ENCODE results near the gene TMEM234.

The TMEM234 gene

GRCh38 chr1:32184650-32185049 is 37.5 kb downstream of the TMEM234 start:
- TF ChIP-seq ZC3H10 (CRISPR knock-in tag; IDR thresholded peaks at IDR 0.05), result no peak
- TF ChIP-seq ZNF70 (CRISPR knock-in tag; IDR thresholded peaks at IDR 0.05), result no peak
- TF ChIP-seq ZFP30 (CRISPR knock-in tag; IDR thresholded peaks at IDR 0.05), result no peak
- no peak for ATAC-seq

- ATAC-seq, result no peak
Observed at GRCh38 chr1:32182060-32182459, 40.1 kb downstream of the TMEM234 start.

GRCh38 chr1:32181563-32181962 is 40.6 kb downstream of the TMEM234 start:
- TF ChIP-seq POU6F1 (CRISPR knock-in tag; IDR thresholded peaks at IDR 0.05; ENCODE audit: borderline replicate concordance, low read depth) (no peak), ISL1 (CRISPR knock-in tag; IDR thresholded peaks at IDR 0.05) (no peak), TCF4 (CRISPR knock-in tag; IDR thresholded peaks at IDR 0.05; ENCODE audit: borderline replicate concordance) (no peak), SNAI2 (CRISPR knock-in tag; IDR thresholded peaks at IDR 0.05) (no peak), ZFP30 (CRISPR knock-in tag; IDR thresholded peaks at IDR 0.05) (no peak), CREB5 (CRISPR knock-in tag; IDR thresholded peaks at IDR 0.05; ENCODE audit: low read depth) (no peak), ZNF565 (CRISPR knock-in tag; conservative IDR thresholded peaks at IDR 0.05; ENCODE audit: low read depth) (no peak)
- ATAC-seq, result no peak

More at GRCh38 chr1:32182060-32182459, 40.1 kb downstream of the TMEM234 start:
- TF ChIP-seq ZFP3 (CRISPR knock-in tag; IDR thresholded peaks at IDR 0.05) (no peak), ESRRG (CRISPR knock-in tag; IDR thresholded peaks at IDR 0.05) (no peak), ZNF565 (CRISPR knock-in tag; conservative IDR thresholded peaks at IDR 0.05; ENCODE audit: low read depth) (no peak), TCF4 (CRISPR knock-in tag; IDR thresholded peaks at IDR 0.05; ENCODE audit: borderline replicate concordance) (no peak), ARNTL (CRISPR knock-in tag; IDR thresholded peaks at IDR 0.05; ENCODE audit: borderline replicate concordance, low read depth) (no peak), BACH2 (CRISPR knock-in tag; IDR thresholded peaks at IDR 0.05; ENCODE audit: borderline replicate concordance) (no peak), RARB (CRISPR knock-in tag; IDR thresholded peaks at IDR 0.05) (no peak), TOX (CRISPR knock-in tag; IDR thresholded peaks at IDR 0.05; ENCODE audit: borderline replicate concordance) (no peak), PPARA (CRISPR knock-in tag; IDR thresholded peaks at IDR 0.05; ENCODE audit: borderline replicate concordance) (no peak), ZC3H10 (CRISPR knock-in tag; IDR thresholded peaks at IDR 0.05) (no peak), ISL1 (CRISPR knock-in tag; IDR thresholded peaks at IDR 0.05) (no peak), POU6F1 (CRISPR knock-in tag; IDR thresholded peaks at IDR 0.05; ENCODE audit: borderline replicate concordance, low read depth) (no peak), OSR1 (CRISPR knock-in tag; IDR thresholded peaks at IDR 0.05) (no peak)
- TF ChIP-seq, protein P1, sequence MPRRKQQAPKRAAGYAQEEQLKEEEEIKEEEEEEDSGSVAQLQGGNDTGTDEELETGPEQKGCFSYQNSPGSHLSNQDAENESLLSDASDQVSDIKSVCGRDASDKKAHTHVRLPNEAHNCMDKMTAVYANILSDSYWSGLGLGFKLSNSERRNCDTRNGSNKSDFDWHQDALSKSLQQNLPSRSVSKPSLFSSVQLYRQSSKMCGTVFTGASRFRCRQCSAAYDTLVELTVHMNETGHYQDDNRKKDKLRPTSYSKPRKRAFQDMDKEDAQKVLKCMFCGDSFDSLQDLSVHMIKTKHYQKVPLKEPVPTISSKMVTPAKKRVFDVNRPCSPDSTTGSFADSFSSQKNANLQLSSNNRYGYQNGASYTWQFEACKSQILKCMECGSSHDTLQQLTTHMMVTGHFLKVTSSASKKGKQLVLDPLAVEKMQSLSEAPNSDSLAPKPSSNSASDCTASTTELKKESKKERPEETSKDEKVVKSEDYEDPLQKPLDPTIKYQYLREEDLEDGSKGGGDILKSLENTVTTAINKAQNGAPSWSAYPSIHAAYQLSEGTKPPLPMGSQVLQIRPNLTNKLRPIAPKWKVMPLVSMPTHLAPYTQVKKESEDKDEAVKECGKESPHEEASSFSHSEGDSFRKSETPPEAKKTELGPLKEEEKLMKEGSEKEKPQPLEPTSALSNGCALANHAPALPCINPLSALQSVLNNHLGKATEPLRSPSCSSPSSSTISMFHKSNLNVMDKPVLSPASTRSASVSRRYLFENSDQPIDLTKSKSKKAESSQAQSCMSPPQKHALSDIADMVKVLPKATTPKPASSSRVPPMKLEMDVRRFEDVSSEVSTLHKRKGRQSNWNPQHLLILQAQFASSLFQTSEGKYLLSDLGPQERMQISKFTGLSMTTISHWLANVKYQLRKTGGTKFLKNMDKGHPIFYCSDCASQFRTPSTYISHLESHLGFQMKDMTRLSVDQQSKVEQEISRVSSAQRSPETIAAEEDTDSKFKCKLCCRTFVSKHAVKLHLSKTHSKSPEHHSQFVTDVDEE (CRISPR knock-in tag; IDR thresholded peaks at IDR 0.05), result no peak
- TF ChIP-seq, protein P2, sequence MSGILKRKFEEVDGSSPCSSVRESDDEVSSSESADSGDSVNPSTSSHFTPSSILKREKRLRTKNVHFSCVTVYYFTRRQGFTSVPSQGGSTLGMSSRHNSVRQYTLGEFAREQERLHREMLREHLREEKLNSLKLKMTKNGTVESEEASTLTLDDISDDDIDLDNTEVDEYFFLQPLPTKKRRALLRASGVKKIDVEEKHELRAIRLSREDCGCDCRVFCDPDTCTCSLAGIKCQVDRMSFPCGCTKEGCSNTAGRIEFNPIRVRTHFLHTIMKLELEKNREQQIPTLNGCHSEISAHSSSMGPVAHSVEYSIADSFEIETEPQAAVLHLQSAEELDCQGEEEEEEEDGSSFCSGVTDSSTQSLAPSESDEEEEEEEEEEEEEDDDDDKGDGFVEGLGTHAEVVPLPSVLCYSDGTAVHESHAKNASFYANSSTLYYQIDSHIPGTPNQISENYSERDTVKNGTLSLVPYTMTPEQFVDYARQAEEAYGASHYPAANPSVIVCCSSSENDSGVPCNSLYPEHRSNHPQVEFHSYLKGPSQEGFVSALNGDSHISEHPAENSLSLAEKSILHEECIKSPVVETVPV (CRISPR knock-in tag; IDR thresholded peaks at IDR 0.05), result no peak

- TF ChIP-seq ZNF565 (CRISPR knock-in tag; conservative IDR thresholded peaks at IDR 0.05; ENCODE audit: low read depth) (no peak), ZFP3 (CRISPR knock-in tag; IDR thresholded peaks at IDR 0.05) (no peak), ISL1 (CRISPR knock-in tag; IDR thresholded peaks at IDR 0.05) (no peak), TCF4 (CRISPR knock-in tag; IDR thresholded peaks at IDR 0.05; ENCODE audit: borderline replicate concordance) (no peak)
- TF ChIP-seq, protein P3, sequence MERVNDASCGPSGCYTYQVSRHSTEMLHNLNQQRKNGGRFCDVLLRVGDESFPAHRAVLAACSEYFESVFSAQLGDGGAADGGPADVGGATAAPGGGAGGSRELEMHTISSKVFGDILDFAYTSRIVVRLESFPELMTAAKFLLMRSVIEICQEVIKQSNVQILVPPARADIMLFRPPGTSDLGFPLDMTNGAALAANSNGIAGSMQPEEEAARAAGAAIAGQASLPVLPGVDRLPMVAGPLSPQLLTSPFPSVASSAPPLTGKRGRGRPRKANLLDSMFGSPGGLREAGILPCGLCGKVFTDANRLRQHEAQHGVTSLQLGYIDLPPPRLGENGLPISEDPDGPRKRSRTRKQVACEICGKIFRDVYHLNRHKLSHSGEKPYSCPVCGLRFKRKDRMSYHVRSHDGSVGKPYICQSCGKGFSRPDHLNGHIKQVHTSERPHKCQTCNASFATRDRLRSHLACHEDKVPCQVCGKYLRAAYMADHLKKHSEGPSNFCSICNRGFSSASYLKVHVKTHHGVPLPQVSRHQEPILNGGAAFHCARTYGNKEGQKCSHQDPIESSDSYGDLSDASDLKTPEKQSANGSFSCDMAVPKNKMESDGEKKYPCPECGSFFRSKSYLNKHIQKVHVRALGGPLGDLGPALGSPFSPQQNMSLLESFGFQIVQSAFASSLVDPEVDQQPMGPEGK (CRISPR knock-in tag; IDR thresholded peaks at IDR 0.05; ENCODE audit: borderline replicate concordance), result no peak
- TF ChIP-seq, protein P1 (CRISPR knock-in tag; IDR thresholded peaks at IDR 0.05), result no peak
- no peak for ATAC-seq
Observed at GRCh38 chr1:32181065-32181464, 41.1 kb downstream of the TMEM234 start.

All from SK-N-SH treated with all-trans-retinoic acid at 6 μM for 48 hours (cell line).